ENCODE measurements around the gene TBL1X. TPM values are rescaled to one million over a fixed set of nuclear protein-coding genes. Genes with fewer than 3 reads are reported as not detected.

Gene TBL1X
- total and polyA plus RNA-seq, 4 donors, result 2.3 to 21.7 (median 13.3) TPM

- H3K27me3 ChIP-seq (ENCODE audit: control insufficient read depth in 3 of 3, insufficient read depth in 3 of 3, low read length in 2 of 3), result peaks cover 0 to 17% (median 9%) of the 10 kb centered on the region in 3 donors
- no peak for ATAC-seq (ENCODE audit: insufficient read depth, low FRiP score)
- H3K9ac ChIP-seq (ENCODE audit: insufficient read depth in 1 of 2, low read length in 2 of 2), result no peak overlapping the region
- 53 to 71% methylated on average over 5 of the region's 5 CpGs for WGBS, 2 donors
- no peak overlapping the region for H3K27ac ChIP-seq (ENCODE audit: low read depth in 1 of 2, low read length in 1 of 2)
- H3K9me3 ChIP-seq (ENCODE audit: control insufficient read depth in 4 of 4, insufficient read depth in 3 of 4, low read length in 3 of 4), result no peaks in the 10 kb centered on the region
- H3K4me1 ChIP-seq (ENCODE audit: control insufficient read depth in 5 of 5, insufficient read depth in 5 of 5, low read length in 5 of 5), result peaks cover 0 to 1% (median 0%) of the 10 kb centered on the region in 5 donors
- no peak overlapping the region for H3K4me3 ChIP-seq
- no peaks in the 10 kb centered on the region for H3K36me3 ChIP-seq (ENCODE audit: control insufficient read depth in 4 of 4, insufficient read depth in 4 of 4, low read length in 4 of 4)
- no peak for TF ChIP-seq CTCF (IDR thresholded peaks at IDR 0.05; ENCODE audit: control extremely low read depth, extremely low read depth)
- no peak for DNase-seq
Measured at GRCh38 chrX:9610771-9611392, 146.0 kb downstream of the TBL1X start.

GRCh38 chrX:9611436-9612145 lies 146.7 kb downstream of the TBL1X start:
- TF ChIP-seq CTCF (IDR thresholded peaks at IDR 0.05; ENCODE audit: control extremely low read depth, extremely low read depth), result no peak
- Histone ChIP-seq H3K36me3 (ENCODE audit: control insufficient read depth in 4 of 4, insufficient read depth in 4 of 4, low read length in 4 of 4) (no peaks in the 10 kb centered on the region), H3K9ac (ENCODE audit: insufficient read depth in 1 of 2, low read length in 2 of 2) (no peak overlapping the region), H3K4me1 (ENCODE audit: control insufficient read depth in 5 of 5, insufficient read depth in 5 of 5, low read length in 5 of 5) (peaks cover 0 to 1% (median 0%) of the 10 kb centered on the region in 5 donors), H3K27ac (ENCODE audit: low read depth in 1 of 2, low read length in 1 of 2) (no peak overlapping the region), H3K27me3 (ENCODE audit: control insufficient read depth in 3 of 3, insufficient read depth in 3 of 3, low read length in 2 of 3) (peaks cover 0 to 17% (median 14%) of the 10 kb centered on the region in 3 donors), H3K9me3 (ENCODE audit: control insufficient read depth in 4 of 4, insufficient read depth in 3 of 4, low read length in 3 of 4) (no peaks in the 10 kb centered on the region), H3K4me3 (no peak overlapping the region)
- WGBS, 2 donors, result 86 to 95% methylated on average over 16 of the region's 16 CpGs
- no peak for DNase-seq
- no peak for ATAC-seq (ENCODE audit: insufficient read depth, low FRiP score)

GRCh38 chrX:9612146-9612505 lies 147.3 kb downstream of the TBL1X start:
- H3K9ac ChIP-seq (ENCODE audit: insufficient read depth in 1 of 2, low read length in 2 of 2), result no peak overlapping the region
- H3K4me1 ChIP-seq (ENCODE audit: control insufficient read depth in 5 of 5, insufficient read depth in 5 of 5, low read length in 5 of 5), result peaks cover 0 to 1% (median 0%) of the 10 kb centered on the region in 5 donors
- H3K9me3 ChIP-seq (ENCODE audit: control insufficient read depth in 4 of 4, insufficient read depth in 3 of 4, low read length in 3 of 4), result peaks cover 0 to 1% (median 0%) of the 10 kb centered on the region in 4 donors

More at GRCh38 chrX:9612146-9612505, 147.3 kb downstream of the TBL1X start:
- DNase-seq (no peak), ATAC-seq (ENCODE audit: insufficient read depth, low FRiP score) (no peak)
- H3K36me3 ChIP-seq (ENCODE audit: control insufficient read depth in 4 of 4, insufficient read depth in 4 of 4, low read length in 4 of 4), result no peaks in the 10 kb centered on the region
- H3K27ac ChIP-seq (ENCODE audit: low read depth in 1 of 2, low read length in 1 of 2), result no peak overlapping the region
- H3K4me3 ChIP-seq, result no peak overlapping the region
- TF ChIP-seq CTCF (IDR thresholded peaks at IDR 0.05; ENCODE audit: control extremely low read depth, extremely low read depth), result no peak
- WGBS, 2 donors, result 89 to 94% methylated on average over 4 of the region's 4 CpGs
- peaks cover 0 to 17% (median 13%) of the 10 kb centered on the region in 3 donors for H3K27me3 ChIP-seq (ENCODE audit: control insufficient read depth in 3 of 3, insufficient read depth in 3 of 3, low read length in 2 of 3)
